NCI-H2196 treated with DMSO at 0.1 percent for 48 hours (cell line): Measurements from ENCODE around the gene STIMATE.

Experiments used
- DNase-seq: peaks from one replicate; lab custom pipeline; 2025; ENCODE audit not compliant: unreplicated experiment; lab: John Stamatoyannopoulos, UW

The STIMATE gene

DNA sequence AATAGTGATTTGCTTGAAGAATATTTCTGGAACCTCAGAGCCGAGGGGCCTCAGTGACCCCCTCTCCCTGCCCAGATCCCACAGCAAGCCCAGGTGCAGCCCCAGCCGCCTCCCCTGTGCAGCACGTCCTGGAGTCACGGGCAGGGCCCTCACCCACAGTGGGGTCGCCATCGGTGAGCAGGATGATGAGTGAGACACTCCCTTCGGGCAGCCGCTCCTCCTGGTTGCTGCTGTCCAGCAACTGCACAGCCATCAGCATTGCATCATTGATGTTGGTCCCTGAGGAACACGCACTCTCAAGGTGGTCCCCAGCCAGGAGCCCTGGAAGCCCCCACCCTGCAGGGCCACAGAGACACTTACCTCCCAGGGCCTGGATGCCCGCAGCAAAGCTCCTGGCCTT lies 73.3 kb downstream of the STIMATE start:
- DNase-seq, result no peak

DNA sequence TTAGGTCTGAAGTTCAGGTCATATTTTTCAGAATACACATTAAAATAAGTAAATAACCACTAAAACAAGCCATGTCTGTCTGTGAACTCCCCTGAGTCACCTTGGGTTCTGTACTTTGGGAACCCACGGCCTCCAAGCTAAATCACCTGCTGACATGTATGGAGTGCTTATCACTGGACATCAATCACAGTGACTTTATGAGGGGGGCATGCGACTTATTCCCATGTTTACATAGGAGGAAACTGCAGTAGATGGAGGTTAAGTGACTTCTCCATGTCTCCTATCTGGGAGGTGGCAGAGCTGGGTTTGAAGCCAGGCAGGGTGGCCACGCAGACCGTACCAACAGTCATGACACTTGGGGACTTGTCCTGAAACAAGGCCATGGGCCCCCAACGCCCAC lies 75.0 kb downstream of the STIMATE start:
- no peak for DNase-seq

DNA sequence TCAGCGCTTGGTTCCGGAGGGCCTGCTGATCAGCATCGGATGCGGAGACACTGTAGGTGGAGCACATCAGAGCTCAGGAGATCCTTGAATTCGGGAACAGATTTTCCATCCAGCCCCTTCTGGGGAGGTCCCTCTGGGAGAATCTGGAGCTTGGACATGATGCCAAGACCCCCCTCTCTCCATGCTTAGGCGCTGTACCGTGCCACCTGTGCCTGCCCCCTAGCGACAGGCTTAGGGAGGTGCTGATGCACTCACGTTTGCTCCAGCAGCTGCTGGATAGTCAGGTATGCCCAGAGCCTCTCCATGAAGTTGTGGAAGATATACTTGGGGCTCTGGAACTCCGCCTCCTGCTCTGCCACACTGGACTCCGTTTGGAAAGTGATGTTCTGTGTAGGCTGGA lies 76.6 kb downstream of the STIMATE start:
- DNase-seq, result no peak

- no peak for DNase-seq
Measured at GRCh38 chr3:52819936-52820335, 77.4 kb downstream of the STIMATE start.

GRCh38 chr3:52817860-52818259 lies 79.5 kb downstream of the STIMATE start:
- no peak for DNase-seq

- DNase-seq, result no peak
Measured at GRCh38 chr3:52817221-52817620, 80.1 kb downstream of the STIMATE start.

GRCh38 chr3:52816654-52817053 lies 80.7 kb downstream of the STIMATE start:
- DNase-seq, result no peak

DNA sequence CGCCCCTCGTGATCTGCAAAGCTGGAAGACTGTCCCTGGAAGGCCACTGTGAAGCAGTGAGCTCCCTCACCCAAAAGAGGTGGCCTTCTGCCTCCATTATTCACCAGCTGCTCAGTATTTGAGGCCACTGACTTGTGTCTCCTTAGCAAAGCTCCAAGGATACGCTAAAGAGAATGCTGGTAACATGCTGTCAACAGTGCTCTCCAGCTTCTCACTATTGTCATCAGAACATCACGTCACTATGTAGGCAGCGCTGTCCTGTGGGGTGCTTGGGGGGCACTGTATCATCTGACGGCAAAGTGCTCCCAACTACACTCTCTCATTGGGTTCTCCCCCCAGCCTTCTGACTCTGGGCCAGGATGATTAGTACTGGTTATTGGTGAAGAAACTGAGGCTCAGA lies 81.1 kb downstream of the STIMATE start:
- no peak for DNase-seq

DNA sequence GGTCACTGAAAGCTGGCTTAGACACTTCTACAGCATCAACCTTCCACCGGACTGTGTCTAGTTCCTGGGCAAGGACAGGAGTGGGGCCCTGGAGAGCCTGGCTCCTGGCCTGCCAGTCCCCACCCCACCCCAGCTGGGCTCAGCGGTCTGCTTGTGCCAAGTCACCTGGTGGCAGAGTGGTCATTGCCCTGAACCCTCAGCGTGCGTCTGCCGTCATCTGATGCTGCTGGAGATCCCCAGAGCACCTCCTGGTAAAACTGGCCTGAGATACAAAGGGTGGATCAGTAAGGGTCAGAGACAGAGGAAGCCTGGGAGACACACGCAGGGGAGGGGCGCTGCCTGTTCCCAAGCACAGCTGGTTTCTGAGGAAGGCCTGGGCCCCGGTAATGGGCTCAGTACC lies 83.5 kb downstream of the STIMATE start:
- DNase-seq, result no peak

DNA sequence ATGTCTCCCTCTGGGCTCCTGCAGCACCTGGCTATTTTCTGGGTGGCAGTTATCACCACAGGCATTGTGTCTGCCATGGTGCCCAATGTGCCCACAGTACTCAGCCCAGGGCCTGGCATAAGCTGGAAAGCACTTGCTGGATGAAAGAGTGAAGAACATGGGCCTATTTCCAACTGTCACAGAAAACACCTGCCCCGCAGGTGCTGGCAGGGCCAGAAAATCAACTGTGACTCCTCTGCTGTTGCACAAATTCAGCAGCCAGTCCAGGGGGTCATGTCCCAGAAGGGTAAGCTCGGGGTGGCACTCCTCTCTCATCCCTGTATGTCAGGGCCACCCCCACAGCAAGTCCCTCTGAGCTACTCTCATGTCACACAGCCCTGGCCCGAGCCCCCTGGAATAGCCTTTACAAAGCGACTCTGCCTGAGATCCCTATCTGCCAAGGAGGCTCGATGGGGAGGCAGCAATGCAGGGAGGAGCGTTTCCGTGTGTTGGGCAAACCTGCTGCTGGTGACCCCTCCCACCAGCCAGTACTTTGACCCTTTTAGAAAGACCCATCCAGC lies 85.8 kb downstream of the STIMATE start:
- no peak for DNase-seq

GRCh38 chr3:52810923-52811322 lies 86.4 kb downstream of the STIMATE start:
- DNase-seq, result no peak

GRCh38 chr3:52809662-52810377 lies 87.5 kb downstream of the STIMATE start:
- DNase-seq, result no peak

- DNase-seq, result no peak
Measured at GRCh38 chr3:52809149-52809548, 88.2 kb downstream of the STIMATE start.

DNA sequence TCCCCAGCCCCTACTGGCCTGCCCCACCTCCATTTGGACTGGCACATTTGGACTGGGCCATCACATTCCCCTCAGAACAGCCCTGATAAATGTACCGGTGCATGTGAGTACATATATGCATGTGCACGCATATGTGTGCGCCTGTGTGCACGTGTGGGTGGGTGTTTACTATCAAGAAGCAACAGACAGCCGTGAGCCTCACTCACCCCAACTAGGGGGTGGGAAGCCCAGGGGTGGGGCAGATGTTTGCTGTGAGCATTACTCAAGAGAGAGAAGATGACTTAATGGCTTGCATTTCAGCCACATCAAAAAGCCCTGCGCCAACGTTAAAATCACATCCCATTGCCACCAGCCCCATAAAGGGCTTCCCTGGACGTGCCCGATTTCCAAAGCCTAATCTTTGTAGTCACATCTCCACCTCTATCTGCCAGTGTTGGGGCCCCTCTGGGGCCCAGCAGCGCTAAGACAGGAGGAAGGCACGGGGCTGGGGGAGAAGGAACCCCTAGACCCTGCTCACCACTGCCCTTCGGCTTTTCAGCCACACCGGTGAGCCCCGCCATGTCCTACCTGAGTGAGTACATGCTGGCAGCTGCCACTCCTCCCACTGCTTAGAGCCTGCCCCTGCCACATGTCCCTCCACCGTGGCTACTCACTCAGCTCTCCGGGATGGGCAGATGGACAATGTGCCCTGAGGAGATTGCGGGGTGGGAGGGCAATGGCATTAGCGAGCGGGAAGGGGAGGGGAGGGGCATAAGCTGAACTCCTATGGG lies 91.9 kb downstream of the STIMATE start:
- DNase-seq, result no peak

DNA sequence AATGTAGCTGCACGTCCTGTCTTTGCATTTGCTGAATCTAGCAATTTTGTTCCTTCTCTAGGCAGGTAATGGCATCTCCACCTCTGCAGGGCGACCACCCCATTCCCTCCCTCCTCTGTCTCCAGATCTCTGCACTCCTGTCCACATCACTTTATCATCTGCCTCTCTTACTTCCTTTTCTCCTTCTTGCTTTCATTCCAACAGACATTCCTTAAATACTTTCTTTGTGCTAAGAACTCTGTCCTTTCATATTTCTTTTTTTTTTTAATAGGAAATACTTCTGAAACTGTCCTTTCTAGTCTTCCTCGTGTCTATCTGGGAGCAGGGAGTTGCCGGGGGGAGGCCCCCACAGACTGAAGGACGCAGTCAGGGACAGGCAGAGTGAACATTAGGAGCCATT lies 95.5 kb downstream of the STIMATE start:
- DNase-seq, result no peak

DNA sequence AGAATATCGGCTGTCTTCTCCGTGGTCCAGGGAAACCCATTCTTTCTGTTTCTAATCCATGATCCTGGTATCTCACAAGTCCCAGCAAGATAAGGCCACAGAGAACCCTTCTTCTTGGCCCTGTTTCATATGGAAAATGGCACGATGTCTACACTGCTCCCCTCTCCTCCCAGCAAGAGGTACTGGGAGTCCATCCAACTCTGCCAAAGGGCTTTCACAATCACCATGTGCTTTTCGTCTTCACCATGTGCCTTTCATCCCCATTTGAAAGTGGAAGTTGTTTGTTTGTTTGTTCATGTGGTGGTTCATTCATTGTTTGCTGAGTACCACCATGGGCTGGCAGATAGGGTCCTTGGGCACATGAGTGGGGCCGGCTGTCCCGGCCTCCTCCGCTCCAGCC lies 97.3 kb downstream of the STIMATE start:
- DNase-seq, result no peak

DNA sequence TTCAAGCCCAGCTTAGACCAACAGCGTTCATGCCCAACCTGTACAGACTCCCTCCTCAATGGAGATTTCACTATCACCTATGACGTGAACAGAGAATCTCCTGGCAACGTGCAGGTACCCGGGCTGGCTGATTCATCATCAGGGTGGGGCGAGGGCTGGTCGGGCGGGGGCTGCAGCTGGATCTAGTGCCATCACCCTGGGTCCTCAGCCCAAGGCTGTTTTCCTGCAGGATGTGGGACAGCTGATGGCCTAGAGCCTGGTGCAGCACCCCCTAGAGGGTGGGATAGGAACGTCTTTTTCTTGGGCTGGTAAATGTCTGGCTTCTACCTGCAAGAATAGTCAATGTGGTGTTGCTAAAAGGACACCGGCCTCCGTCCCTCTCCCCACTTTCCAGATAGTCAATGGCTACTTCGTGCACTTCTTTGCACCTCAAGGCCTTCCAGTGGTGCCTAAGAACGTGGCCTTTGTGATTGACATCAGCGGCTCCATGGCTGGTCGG lies 98.3 kb downstream of the STIMATE start:
- no peak for DNase-seq

DNA sequence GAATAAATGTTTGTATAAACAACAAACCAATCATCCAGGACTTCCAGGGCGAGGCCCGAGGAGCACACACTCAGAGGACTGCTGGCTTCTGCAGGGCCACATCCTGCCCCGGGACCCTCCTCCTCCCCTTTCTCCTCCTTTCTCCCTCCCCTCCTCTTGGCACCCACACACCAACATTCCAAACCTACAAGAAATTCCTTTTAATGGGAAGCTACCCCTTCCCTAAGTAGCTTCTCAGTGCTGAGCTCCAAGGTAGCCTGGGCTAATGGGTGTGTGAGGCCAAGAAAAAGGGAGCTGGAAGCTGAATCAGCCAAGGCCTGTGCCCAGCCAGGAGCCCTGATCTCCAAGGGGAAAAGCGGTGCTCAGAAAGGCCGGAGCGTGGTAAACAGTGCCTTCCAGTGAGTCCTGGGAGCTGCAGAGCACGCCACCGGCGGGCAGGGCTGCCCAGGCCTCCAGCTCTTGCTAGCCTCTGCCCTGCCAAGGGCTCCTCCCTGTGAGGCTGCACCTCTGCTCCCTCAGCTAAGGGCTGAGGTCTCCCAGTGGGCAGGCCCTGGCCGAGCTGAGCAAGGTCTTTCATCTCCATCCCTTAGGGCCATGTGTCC lies 98.9 kb downstream of the STIMATE start:
- no peak for DNase-seq

DNA sequence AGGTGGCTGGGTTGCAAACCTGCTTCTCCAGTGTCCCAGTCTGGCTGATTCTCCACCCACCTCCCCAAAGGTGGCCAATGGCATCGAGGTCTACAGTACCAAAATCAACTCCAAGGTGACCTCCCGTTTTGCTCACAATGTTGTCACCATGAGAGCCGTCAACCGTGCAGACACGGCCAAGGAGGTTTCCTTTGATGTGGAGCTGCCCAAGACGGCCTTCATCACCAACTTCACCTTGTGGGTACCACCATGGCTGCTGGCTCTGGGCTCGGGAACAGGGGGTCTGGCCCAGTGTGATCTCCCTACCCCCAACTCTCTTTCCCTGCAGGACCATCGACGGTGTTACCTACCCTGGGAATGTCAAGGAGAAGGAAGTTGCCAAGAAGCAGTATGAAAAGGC lies 100.9 kb downstream of the STIMATE start:
- no peak for DNase-seq

- DNase-seq, result no peak
Measured at GRCh38 chr3:52795298-52795900, 101.9 kb downstream of the STIMATE start.

GRCh38 chr3:52794612-52795099 lies 102.7 kb downstream of the STIMATE start, which contains the start of gene ITIH3:
TSS of gene ITIH3 (plus strand) at chr3:52794796. CDS start at chr3:52794804, 8 bp downstream.
- DNase-seq, result no peak
